Tibial nerve (tissue), 4 donors: ENCODE measurements around the gene SEL1L. TPM values are rescaled to one million over a fixed set of nuclear protein-coding genes. Genes with fewer than 3 reads are reported as not detected.

Experiments
- DNase-seq, 2 donors: peaks; one replicate each; pipeline ENCODE4 v3.0.0-alpha.2; 2019; ENCODE audit warnings: low spot score in 2 of 2
- H3K27ac ChIP-seq, 4 donors: fragments of 200-600 bp; sonication (generic) in 3 of 4; one replicate each; pipeline ENCODE4 v1.5.1; 2017 to 2019; ENCODE audit warnings: mild to moderate bottlenecking in 1 of 4
- H3K27me3 ChIP-seq, 2 donors: fragments of 200-600 bp; sonication (generic) in 1 of 2; one replicate each; pipeline versions ENCODE4 v1.5.1 to v1.6.0; 2017 to 2019
- H3K36me3 ChIP-seq, 3 donors: fragments of 200-600 bp; sonication (generic); one replicate each; pipeline ENCODE4 v1.5.1; 2018 to 2019
- H3K4me1 ChIP-seq, 4 donors: fragments of 200-600 bp; sonication (generic) in 3 of 4; one replicate each; pipeline ENCODE4 v1.5.1; 2017 to 2019
- H3K4me3 ChIP-seq, 4 donors: fragments of 200-600 bp; sonication (generic) in 3 of 4; one replicate each; pipeline ENCODE4 v1.5.1; 2017 to 2019; ENCODE audit warnings: mild to moderate bottlenecking in 1 of 4, moderate library complexity in 1 of 4
- H3K9me3 ChIP-seq, 4 donors: fragments of 200-600 bp; sonication (generic) in 3 of 4; one replicate each; pipeline ENCODE4 v1.5.1; 2017 to 2019
- EP300 ChIP-seq, 2 donors: sonication (generic); formaldehyde crosslinking; IDR thresholded peaks; one replicate each; pipeline ENCODE4 v1.6.1; 2017; ENCODE audit warnings: antibody characterized with exemption in 2 of 2, mild to moderate bottlenecking in 1 of 2
- POLR2A ChIP-seq, 2 donors: fragments of 450-650 bp; IDR thresholded peaks; one replicate each; pipeline ENCODE4 v1.6.1; 2017; ENCODE audit warnings: antibody characterized with exemption in 2 of 2, mild to moderate bottlenecking in 2 of 2, moderate library complexity in 2 of 2
- WGBS, 2 donors: methylation state at CpG; one replicate each; pipeline ENCODE4 v1.1.5; 2018; 5-methylcytosine and 5-hydroxymethylcytosine counted together
- total RNA-seq, 4 donors: library from RNA; depleted of rRNA; stranded (reverse); fragments of >200 nt; gene quantifications; one replicate each; pipeline ENCODE4 v1.1.0, GENCODE V29; 2016
- TF ChIP-seq, protein P1 (sequence below), 5 experiments: fragments of 200-600 bp in 3 of 5; fragments of 450-650 bp in 2 of 5; sonication (generic) in 3 of 5; IDR thresholded peaks; one replicate each; pipeline ENCODE4 v1.5.1; 2016 to 2019; ENCODE audit warnings: antibody characterized with exemption in 5 of 5, mild to moderate bottlenecking in 3 of 5, moderate library complexity in 2 of 5

SEL1L gene
- total RNA-seq, 4 donors from 2014 or later = 35.2 to 42.2 (median 40.1) TPM

DNA sequence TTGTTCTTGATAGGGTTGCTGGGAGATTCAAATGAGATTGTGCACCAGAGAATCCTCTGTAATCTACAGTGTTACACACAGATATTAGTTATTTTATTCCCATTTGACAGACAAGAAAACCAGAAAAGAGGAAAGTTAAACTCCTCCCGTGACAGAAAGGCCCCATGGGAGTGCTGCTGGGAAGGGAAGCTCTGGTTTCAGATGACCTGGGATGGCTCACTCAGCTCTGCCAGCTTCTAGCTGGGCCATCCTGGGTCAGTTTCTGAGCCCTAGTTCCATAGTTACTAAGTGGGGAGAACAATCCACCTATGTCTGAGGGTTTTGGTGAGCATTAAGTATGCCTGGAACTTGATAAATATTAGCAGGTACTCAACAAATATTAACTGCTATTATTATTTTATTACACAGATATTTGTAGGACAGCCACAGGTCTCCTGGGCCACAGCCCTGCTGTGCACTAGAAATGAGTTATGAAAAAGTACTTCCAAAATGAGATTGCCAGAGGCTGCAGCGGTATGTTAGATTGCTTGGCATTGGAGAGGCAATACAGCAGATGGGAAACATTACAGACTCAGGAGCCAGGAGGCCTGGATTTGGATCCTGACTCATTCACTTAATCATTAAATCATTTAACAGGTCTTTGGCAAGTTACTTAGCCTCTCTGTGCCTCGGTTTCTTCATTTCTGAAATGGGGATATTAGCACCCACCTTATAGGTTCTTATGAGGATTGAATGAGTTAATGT lies 86.5 kb downstream of the SEL1L start:
- H3K27me3 ChIP-seq = no peaks in the 10 kb centered on the region
- H3K4me1 ChIP-seq = peaks cover 0 to 21% (median 5%) of the 10 kb centered on the region in 4 donors
- 72 to 73% methylated on average over 3 of the region's 3 CpGs for WGBS, 2 donors
- no peak for DNase-seq
- TF ChIP-seq POLR2A (IDR thresholded peaks at IDR 0.05) (no peak), EP300 (IDR thresholded peaks at IDR 0.05) (no peak)
- TF ChIP-seq, protein P1, sequence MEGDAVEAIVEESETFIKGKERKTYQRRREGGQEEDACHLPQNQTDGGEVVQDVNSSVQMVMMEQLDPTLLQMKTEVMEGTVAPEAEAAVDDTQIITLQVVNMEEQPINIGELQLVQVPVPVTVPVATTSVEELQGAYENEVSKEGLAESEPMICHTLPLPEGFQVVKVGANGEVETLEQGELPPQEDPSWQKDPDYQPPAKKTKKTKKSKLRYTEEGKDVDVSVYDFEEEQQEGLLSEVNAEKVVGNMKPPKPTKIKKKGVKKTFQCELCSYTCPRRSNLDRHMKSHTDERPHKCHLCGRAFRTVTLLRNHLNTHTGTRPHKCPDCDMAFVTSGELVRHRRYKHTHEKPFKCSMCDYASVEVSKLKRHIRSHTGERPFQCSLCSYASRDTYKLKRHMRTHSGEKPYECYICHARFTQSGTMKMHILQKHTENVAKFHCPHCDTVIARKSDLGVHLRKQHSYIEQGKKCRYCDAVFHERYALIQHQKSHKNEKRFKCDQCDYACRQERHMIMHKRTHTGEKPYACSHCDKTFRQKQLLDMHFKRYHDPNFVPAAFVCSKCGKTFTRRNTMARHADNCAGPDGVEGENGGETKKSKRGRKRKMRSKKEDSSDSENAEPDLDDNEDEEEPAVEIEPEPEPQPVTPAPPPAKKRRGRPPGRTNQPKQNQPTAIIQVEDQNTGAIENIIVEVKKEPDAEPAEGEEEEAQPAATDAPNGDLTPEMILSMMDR (IDR thresholded peaks at IDR 0.05) = no peak
- H3K27ac ChIP-seq = no peak overlapping the region
- H3K4me3 ChIP-seq = no peak overlapping the region
- no peaks in the 10 kb centered on the region for H3K9me3 ChIP-seq
- H3K36me3 ChIP-seq = no peaks in the 10 kb centered on the region

DNA sequence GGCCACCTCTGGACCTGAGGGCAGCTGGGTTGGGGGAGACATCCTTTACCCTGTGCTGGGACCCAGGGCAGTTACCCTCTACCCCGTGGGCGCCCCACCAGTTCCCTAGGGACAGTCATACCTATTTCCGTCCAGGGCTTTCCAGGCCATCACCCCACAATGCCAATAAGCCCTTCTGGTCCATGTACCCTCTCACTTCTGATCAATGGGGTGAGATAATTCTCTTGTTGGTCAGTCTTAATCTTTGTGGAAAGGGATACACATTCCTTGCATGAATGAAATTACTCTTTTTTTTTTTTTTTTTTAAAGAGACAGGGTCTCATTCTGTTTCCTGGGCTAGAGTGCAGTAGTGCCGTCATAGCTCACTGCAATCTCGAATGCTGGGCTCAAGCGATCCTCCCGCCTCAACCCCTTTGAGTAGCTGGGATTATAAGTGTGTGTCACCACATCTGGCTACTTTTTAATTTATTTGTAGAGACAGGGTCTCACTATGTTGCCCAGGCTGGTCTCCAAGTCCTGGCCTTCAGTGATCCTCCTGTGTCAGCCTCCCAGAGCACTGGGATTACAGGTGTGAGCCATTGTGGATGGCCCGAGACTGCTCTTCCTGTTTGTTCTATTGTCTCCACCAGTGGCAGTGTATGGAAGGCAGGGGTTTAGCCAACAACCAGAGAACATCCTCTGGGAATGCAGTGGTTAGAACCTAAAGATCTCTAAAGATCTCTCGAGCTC lies 87.2 kb downstream of the SEL1L start:
- 70 to 78% methylated on average over 9 of the region's 9 CpGs for WGBS, 2 donors
- no peak for TF ChIP-seq POLR2A (IDR thresholded peaks at IDR 0.05)
- TF ChIP-seq EP300 (IDR thresholded peaks at IDR 0.05) = no peak
- TF ChIP-seq, protein P1 (IDR thresholded peaks at IDR 0.05) = no peak
- Histone ChIP-seq H3K9me3 (no peaks in the 10 kb centered on the region), H3K4me1 (peaks cover 0 to 21% (median 5%) of the 10 kb centered on the region in 4 donors), H3K27ac (no peak overlapping the region), H3K36me3 (no peaks in the 10 kb centered on the region), H3K4me3 (no peak overlapping the region), H3K27me3 (no peaks in the 10 kb centered on the region)
- no peak for DNase-seq

DNA sequence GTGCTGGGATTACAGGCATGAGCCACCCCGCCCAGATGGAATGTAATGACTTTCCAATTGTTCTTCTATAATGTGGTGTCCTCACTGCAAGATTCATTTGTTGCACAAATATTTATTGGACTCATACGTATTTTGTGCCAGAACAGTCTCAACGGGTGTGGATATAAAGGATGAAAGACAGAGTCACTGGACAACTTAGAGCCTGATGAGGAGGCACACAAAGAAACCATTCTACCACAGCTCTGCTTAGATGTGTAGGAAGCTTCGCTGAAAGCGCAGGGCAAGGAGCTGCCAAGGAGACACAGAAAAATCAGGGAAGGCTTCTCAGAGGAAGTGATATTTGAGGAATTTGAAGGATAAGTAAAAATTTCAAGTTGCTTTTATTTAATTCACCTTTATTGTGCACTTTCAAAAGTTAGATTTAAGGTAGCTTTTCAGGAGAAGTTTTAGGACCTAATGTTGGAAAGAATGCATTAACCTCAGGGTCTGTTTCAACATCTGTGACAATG lies 92.0 kb downstream of the SEL1L start:
- WGBS, 2 donors = 52 to 56% methylated on average over 5 of the region's 5 CpGs
- Histone ChIP-seq H3K9me3 (no peaks in the 10 kb centered on the region), H3K4me3 (no peak overlapping the region), H3K27ac (no peak overlapping the region), H3K4me1 (peaks cover 0 to 6% (median 1%) of the 10 kb centered on the region in 4 donors), H3K36me3 (no peaks in the 10 kb centered on the region), H3K27me3 (peaks cover 0 to 11% of the 10 kb centered on the region in 2 donors)
- no peak for DNase-seq
- TF ChIP-seq EP300 (IDR thresholded peaks at IDR 0.05) = no peak
- TF ChIP-seq, protein P1 (IDR thresholded peaks at IDR 0.05) = no peak

DNA sequence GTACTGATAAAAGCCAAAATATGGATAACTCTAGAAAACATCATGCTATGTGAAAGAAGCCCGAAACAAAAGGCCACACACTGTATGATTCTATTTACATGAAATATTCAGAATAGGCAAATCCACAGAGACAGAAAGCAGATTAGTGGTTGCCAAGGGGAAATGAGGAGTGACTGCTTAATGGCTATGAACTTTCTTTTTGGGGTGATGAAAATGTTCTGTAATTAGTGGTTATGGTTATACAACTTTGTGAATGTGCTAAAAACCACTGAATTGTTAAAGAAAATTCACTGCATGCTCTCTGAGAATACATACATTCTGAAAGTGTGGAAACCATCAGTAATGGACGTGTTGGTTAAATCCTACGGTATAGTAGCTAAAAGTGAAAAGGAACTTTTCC lies 93.6 kb downstream of the SEL1L start:
- WGBS, 2 donors = 78 to 81% methylated on average over 3 of the region's 3 CpGs
- no peaks in the 10 kb centered on the region for H3K9me3 ChIP-seq
- H3K4me1 ChIP-seq = peaks cover 0 to 17% (median 2%) of the 10 kb centered on the region in 4 donors
- DNase-seq = no peak
- TF ChIP-seq, protein P1 (IDR thresholded peaks at IDR 0.05) = no peak
- no peak for TF ChIP-seq EP300 (IDR thresholded peaks at IDR 0.05)
- TF ChIP-seq POLR2A (IDR thresholded peaks at IDR 0.05) = no peak
- H3K4me3 ChIP-seq = no peak overlapping the region
- no peaks in the 10 kb centered on the region for H3K36me3 ChIP-seq
- H3K27me3 ChIP-seq = peaks cover 0 to 16% of the 10 kb centered on the region in 2 donors
- no peak overlapping the region for H3K27ac ChIP-seq

DNA sequence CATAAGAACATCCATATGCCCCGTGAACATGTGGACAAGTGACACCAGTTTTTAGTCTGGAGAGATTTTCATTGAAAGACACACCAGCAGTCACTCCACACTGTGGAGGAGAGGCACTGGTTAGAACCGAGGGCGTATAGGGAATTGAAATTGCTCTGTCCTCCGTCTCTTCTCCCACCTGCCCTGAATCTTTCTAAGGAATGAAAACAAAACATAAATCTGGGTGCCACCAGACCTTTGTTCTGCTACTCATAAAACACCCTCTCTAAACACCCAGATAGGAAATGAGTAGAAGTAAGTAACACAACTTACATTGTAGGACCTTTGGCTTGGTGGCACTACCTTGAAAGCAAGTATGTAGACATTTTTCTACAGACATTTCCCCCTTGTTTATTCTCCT lies 96.4 kb downstream of the SEL1L start:
- H3K4me3 ChIP-seq = no peak overlapping the region
- H3K27me3 ChIP-seq = peaks cover 0 to 16% of the 10 kb centered on the region in 2 donors

More for the DNA sequence above, 96.4 kb downstream of the SEL1L start:
- 34 to 42% methylated on average over 4 of the region's 4 CpGs for WGBS, 2 donors
- H3K36me3 ChIP-seq = no peaks in the 10 kb centered on the region
- no peak for DNase-seq
- H3K4me1 ChIP-seq = peaks cover 0 to 28% (median 2%) of the 10 kb centered on the region in 4 donors
- no peak overlapping the region for H3K27ac ChIP-seq
- TF ChIP-seq, protein P1 (IDR thresholded peaks at IDR 0.05) = no peak
- no peak for TF ChIP-seq POLR2A (IDR thresholded peaks at IDR 0.05)
- TF ChIP-seq EP300 (IDR thresholded peaks at IDR 0.05) = no peak
- H3K9me3 ChIP-seq = no peaks in the 10 kb centered on the region
